Medulla oblongata (tissue), 1 donor: ENCODE measurements around the gene SMC1B.
A peak's percentile ranks its signal among the peaks of the same experiment; 100 is the strongest.
"Not testable (repeated sequence)": the region's sequence is repeated elsewhere in the genome, so short reads cannot be mapped to it uniquely, and the experiment has no call there.

Experiments used
- DNase-seq: peaks from one replicate; pipeline ENCODE4 v3.0.0-alpha.2; 2015; ENCODE audit errors: extremely low spot score

Gene SMC1B, protein sequence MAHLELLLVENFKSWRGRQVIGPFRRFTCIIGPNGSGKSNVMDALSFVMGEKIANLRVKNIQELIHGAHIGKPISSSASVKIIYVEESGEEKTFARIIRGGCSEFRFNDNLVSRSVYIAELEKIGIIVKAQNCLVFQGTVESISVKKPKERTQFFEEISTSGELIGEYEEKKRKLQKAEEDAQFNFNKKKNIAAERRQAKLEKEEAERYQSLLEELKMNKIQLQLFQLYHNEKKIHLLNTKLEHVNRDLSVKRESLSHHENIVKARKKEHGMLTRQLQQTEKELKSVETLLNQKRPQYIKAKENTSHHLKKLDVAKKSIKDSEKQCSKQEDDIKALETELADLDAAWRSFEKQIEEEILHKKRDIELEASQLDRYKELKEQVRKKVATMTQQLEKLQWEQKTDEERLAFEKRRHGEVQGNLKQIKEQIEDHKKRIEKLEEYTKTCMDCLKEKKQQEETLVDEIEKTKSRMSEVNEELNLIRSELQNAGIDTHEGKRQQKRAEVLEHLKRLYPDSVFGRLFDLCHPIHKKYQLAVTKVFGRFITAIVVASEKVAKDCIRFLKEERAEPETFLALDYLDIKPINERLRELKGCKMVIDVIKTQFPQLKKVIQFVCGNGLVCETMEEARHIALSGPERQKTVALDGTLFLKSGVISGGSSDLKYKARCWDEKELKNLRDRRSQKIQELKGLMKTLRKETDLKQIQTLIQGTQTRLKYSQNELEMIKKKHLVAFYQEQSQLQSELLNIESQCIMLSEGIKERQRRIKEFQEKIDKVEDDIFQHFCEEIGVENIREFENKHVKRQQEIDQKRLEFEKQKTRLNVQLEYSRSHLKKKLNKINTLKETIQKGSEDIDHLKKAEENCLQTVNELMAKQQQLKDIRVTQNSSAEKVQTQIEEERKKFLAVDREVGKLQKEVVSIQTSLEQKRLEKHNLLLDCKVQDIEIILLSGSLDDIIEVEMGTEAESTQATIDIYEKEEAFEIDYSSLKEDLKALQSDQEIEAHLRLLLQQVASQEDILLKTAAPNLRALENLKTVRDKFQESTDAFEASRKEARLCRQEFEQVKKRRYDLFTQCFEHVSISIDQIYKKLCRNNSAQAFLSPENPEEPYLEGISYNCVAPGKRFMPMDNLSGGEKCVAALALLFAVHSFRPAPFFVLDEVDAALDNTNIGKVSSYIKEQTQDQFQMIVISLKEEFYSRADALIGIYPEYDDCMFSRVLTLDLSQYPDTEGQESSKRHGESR

GRCh38 chr22:45413368-45414211 lies at the start of gene SMC1B, which contains the start of gene RIBC2:
Gene SMC1B, minus strand, starts transcription at chr22:45413599. Its CDS starts 32 bp downstream, at chr22:45413567.
Gene RIBC2, plus strand, starts transcription at chr22:45413693. Its CDS starts 194 bp downstream, at chr22:45413887.
- peak; percentile 61 for DNase-seq

DNA sequence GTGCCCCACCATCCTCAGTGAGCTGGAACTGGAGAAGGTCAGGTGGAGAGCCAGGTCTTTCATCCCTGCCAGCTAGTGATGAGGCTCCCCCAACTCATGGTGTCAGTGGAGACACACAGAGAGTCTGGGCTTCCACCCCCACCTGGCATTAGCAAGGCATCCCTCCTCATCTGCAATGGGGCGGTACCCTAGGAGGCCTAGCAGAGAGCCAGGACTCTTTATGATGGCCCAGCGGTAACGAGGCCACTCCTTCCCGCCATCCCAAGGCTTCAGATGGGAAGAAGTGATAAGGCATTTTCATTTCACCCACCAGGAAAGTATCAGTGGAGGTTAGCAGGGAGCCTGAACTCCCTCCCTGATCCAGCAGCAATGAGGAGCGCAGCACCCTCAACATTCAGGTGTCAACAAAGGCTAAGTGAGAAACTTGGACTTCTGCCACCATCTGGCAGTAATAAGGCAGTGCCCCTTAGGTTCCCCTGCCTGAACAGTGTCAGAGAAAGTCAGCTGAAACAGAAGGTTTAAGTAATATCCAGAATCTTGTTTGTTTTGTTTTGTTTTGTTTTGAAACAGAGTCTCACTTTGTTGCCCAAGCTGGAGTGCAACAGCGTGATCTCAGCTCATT lies 48.7 kb upstream of the SMC1B start:
- no peak for DNase-seq

GRCh38 chr22:45460288-45461109 lies 47.1 kb upstream of the SMC1B start:
- no peak for DNase-seq

- no peak for DNase-seq
These were observed 45.8 kb upstream of the SMC1B start for GRCh38 chr22:45459235-45459634.

GRCh38 chr22:45458532-45458931 lies 45.1 kb upstream of the SMC1B start:
- DNase-seq = no peak

DNA sequence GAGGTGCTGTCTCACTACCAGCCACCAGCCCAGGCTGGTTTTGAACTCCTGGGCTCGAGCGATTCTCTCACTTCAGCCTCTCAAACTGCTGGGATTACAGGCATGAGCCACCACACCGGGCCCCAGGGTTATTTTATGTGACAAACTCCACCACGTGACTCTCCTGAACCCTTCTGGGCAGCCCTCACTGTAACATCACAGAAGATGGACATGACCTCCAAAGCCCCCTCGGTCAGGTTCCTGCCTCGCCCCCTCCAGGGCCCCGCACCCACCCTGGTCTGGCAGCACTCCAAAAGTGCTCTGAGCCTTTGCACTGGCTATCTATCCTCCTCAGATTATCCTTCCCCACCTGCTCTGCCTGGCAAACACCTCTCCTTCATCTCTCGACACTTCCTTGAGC lies 43.4 kb upstream of the SMC1B start:
- no peak for DNase-seq

GRCh38 chr22:45455621-45456020 lies 42.2 kb upstream of the SMC1B start:
- no peak for DNase-seq

- DNase-seq = no peak
These were observed 41.8 kb upstream of the SMC1B start for GRCh38 chr22:45455212-45455611.

DNA sequence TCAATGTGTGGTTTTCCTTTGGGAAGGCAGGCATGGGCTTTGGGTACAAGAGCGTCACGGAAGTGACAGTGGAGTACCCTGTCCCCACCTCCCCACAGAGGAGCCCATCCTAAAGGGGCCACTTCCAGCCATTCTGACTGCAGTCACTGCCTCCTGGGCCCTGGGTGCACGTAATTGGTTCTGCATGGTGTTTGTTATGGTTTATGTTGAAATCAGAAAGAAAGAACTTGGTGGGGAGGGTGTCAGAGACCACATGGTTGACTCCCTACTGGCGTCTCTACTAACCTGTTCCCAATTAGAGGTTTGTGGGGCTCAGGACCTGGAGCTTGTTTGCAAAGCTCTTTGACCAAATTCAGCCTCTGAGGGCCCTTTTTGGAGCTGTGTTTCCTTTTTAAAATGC lies 40.9 kb upstream of the SMC1B start:
- no peak for DNase-seq

- no peak for DNase-seq
These were observed 40.4 kb upstream of the SMC1B start for GRCh38 chr22:45453764-45454163.

GRCh38 chr22:45452565-45453379 lies 39.4 kb upstream of the SMC1B start:
- no peak for DNase-seq

DNA sequence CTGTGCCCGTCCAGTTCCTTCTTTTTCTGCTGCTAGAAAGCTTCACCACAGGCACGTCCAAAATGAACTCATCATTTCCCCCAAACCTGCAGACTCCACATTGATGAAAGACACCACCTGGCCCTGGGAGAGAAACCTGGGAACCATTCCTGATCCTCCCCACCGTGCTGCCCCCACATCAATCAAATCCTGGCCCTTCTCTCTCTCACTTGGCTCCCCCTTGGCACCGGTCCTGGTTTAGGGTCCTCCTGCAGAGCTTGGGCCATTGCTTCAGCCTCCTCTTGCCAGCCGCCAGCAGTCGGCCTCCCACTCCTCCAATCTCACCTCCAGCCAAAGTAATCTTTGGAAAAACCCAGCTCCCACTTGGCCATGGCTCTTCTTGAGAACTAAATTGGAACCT lies 38.6 kb upstream of the SMC1B start:
- DNase-seq = no peak

DNA sequence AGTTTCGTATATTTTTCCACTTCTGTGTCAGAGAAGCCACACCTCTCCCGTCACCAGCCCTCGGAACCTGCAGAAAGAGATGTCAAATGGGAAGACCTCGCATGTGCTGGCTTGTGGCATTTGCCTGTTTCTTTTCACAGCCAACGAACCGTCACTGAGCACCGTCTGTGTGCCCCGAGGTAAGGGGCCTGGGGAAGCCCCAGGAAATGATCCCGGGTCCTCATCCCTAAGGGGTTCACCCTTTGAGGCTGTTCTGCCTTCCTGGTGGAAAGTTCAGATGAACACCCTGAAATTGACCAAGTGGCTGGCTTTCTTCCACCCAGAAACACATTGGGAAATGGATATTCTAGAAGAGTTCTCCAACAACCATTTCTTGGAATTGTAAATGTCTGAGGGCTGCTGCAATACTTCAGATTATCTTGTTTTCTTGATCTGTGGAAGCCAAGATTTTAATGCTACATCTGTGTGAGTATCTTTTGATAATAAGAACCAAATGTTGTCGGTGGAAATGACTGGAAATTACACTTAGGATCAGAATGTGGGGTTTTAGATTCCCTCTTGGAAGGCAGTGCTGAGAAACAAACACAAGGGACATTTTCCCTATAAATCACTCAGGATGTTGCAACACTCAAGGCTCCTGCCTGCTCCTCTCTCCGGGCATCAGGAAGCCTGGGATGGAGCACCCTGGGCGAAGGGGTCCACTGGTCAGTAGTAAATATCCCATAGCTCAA lies 37.7 kb upstream of the SMC1B start:
- no peak for DNase-seq

- no peak for DNase-seq
These were observed 36.8 kb upstream of the SMC1B start for GRCh38 chr22:45450101-45450785.

DNA sequence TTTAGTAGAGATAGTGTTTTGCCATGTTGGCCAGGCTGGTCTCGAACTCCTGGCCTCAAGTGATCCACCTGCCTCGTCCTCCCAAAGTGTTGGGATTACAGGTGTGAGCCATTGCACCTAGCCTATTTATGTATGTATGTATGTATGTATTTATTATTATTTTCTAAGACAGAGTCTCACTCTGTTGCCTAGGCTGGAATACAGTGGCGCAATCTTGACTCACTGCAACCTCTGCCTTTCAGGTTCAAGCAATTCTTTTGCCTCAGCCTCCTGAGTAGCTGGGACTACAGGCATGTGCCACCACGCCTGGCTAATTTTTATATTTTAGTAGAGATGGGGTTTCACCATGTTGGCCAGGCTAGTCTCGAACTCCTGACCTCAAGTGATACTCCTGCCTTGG lies 36.0 kb upstream of the SMC1B start:
- DNase-seq = not testable (repeated sequence)

DNA sequence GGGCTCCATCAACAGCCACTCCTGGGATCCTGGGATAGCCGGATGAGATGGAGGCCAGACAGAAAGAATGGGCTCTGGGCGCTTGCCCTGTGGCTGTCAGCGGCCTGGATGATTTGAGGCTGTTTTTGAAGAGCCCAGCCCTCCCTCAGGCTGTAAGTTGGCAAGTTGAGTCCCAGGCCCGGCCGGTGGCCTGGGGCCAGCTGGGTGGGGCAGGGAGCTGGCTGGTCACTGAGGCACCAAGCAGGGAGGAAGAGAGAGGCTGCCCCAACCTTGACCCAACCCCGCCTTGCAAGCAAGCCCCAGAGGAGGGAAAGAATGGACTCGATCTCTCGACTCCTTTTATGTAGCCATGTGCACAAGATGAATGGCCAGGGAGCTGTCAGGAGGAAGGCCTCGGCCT lies 35.0 kb upstream of the SMC1B start:
- DNase-seq = no peak

DNA sequence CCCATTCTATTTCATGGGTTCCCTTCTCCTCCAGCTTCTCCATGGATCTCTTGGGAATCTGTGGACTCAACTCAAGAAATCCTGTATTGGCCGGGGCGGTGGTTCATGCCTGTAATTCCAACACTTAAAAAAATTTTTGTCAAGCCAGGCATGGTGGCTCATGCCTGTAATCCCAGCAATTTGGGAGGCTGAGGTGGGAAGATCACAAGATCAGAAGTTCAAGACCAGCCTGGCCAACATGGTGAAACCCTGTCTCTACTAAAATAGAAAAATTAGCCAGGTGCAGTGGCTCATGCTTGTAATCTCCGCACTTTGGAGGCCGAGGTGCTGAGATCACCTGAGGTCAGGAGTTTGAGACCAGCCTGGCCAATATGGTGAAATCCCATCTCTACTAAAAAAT lies 34.2 kb upstream of the SMC1B start:
- not testable (repeated sequence) for DNase-seq

DNA sequence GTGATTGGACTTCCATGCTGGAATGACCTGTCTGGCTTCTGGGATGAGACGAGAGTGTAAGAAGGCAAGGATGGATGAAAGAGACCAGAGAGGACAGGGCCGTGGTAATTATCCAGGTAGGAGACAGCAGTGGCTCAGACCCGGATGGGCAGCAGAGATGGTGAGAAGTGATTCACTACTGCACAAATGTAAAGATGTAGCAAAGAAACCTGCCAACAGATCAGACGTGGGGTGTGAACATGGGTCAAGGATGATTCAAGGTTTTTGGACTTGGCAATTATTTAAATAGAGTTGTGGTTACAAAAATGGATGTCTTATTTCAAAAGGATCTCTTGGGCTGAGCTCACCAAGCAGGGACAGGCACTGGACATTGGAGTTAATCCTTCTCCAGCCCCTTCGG lies 32.8 kb upstream of the SMC1B start:
- DNase-seq = no peak
